Fibroblast of lung (primary cell): ENCODE results near the gene SDF2L1. TPM values are rescaled to one million over a fixed set of nuclear protein-coding genes. Genes with fewer than 3 reads are reported as not detected.

Experiments used
- DNase-seq, 2 donors: peaks; one replicate each; pipeline versions ENCODE4 v3.0.0 to v3.0.0-alpha.2; 2010; ENCODE audit warnings: low read depth in 2 of 2
- H2AFZ ChIP-seq: 2 replicates; pipeline ENCODE4 v1.5.1; 2012; ENCODE audit warnings: low read length, control low read depth, inconsistent platforms
- H3K27ac ChIP-seq: 2 replicates; pipeline ENCODE4 v1.5.1; 2011; ENCODE audit warnings: low read length, control low read depth; ENCODE audit not compliant: insufficient read depth
- H3K27me3 ChIP-seq: 2 replicates; pipeline ENCODE4 v1.5.1; 2011; ENCODE audit warnings: mild to moderate bottlenecking, low read length; ENCODE audit not compliant: control insufficient read depth, insufficient read depth
- H3K36me3 ChIP-seq: 2 replicates; pipeline ENCODE4 v1.5.1; 2011; ENCODE audit warnings: low read length; ENCODE audit not compliant: control insufficient read depth, insufficient read depth
- H3K4me1 ChIP-seq: 2 replicates; pipeline ENCODE4 v1.5.1; 2011; ENCODE audit warnings: low read length; ENCODE audit not compliant: control insufficient read depth, insufficient read depth; ENCODE audit errors: extremely low read depth
- H3K4me2 ChIP-seq: 2 replicates; pipeline ENCODE4 v1.5.1; 2011; ENCODE audit warnings: low read length, control low read depth; ENCODE audit not compliant: insufficient read depth; ENCODE audit errors: extremely low read depth
- H3K4me3 ChIP-seq, 4 experiments: fragments of 200-600 bp in 1 of 4; sonication (generic) in 1 of 4; replicated peaks in 1 of 4; 2 replicates each; pipeline ENCODE4 v1.5.1; 2011 to 2016; ENCODE audit warnings: low read length in 4 of 4, low read depth in 3 of 4, mild to moderate bottlenecking in 3 of 4, control low read depth in 2 of 4, inconsistent platforms in 1 of 4, mixed read lengths in 1 of 4; ENCODE audit not compliant: insufficient read depth in 1 of 4; ENCODE audit errors: control extremely low read depth in 1 of 4
- H3K79me2 ChIP-seq: 2 replicates; pipeline ENCODE4 v1.5.1; 2012; ENCODE audit warnings: mild to moderate bottlenecking, low read length, inconsistent platforms; ENCODE audit not compliant: control insufficient read depth, insufficient read depth
- H3K9ac ChIP-seq: 2 replicates; pipeline ENCODE4 v1.5.1; 2011; ENCODE audit warnings: mild to moderate bottlenecking, low read length, control low read depth; ENCODE audit not compliant: insufficient read depth
- H3K9me3 ChIP-seq: 2 replicates; pipeline ENCODE4 v1.5.1; 2012; ENCODE audit warnings: low read depth, low read length; ENCODE audit not compliant: control insufficient read depth, insufficient read depth
- H4K20me1 ChIP-seq: 2 replicates; pipeline ENCODE4 v1.5.1; 2011; ENCODE audit warnings: low read length; ENCODE audit not compliant: control insufficient read depth, insufficient read depth; ENCODE audit errors: extremely low read depth
- EZH2 ChIP-seq: IDR thresholded peaks from 2 replicates; pipeline ENCODE4 v1.5.1; 2012; ENCODE audit warnings: low read length, control low read depth, mild to moderate bottlenecking; ENCODE audit errors: missing control alignments
- polyA plus RNA-seq, 2 donors: library from polyadenylated mRNA; depleted of rRNA in 1 of 2; stranded (reverse) in 1 of 2; unstranded in 1 of 2; fragments of >200 nt; gene quantifications; 2 replicates each; pipeline ENCODE4 v1.2.1, GENCODE V29; 2011 to 2012; ENCODE audit warnings: missing spikeins in 1 of 2
- total RNA-seq: library from RNA; depleted of rRNA; stranded (reverse); fragments of >200 nt; gene quantifications from 2 replicates; pipeline ENCODE4 v1.2.1, GENCODE V29; 2014
- TF ChIP-seq, protein P1 (sequence below), 2 donors: IDR thresholded peaks in 1 of 2; conservative IDR thresholded peaks in 1 of 2; 1 replicate in 1 of 2; 2 replicates in 1 of 2; pipeline ENCODE4 v1.5.1; 2011 to 2012; ENCODE audit warnings: low read length in 2 of 2, control low read depth in 1 of 2, inconsistent platforms in 1 of 2, low read depth in 1 of 2, mild to moderate bottlenecking in 1 of 2

Gene SDF2L1
- total and polyA plus RNA-seq, 2 donors (not counting 1 experiment from before 2014, with no cell fraction given) = 12.0 to 13.2 TPM

DNA sequence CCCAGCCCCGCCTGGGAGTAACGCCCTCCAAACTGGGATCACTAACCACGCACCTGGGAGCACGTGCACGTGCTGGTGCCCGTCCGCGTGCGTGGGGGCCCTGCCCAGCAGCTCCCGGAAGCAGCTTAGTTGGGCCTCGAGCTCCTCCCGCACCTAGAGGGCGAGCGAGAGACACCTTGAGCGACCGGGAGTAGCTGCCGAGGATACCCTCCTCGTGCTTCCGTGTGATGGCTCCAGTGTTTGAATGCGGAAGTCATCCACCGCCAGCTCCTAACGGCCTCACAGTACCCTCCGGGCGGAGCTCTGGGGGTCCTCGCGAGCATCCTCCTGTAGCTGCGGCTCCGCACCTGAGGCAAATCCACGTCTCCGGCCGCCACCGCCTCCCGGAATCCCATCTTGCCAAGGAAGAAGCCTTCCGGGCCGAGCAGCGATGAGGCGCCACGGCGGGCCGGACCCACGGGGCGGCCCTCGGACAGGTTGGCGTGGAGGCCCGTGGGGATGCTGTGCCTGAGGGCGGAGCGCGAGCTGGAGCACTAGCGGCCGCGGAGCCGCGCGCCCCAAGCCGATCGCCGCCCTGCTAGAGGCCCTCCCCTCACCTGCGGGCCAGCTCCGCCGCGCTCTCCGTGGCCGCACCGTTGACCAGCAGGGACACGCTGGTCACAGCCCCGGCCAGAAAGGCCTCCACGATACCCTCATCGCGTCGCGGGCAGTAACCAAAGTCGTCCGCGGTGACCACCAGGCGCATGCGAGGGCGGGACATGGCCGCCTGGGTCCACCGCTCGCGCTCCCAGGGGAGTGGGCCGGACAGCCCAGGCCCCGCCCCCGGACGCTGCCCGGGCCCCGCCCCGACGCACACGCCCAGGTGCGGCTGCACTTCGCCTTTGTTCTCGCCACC lies 12.6 kb upstream of the SDF2L1 start, which contains the start of gene YDJC:
YDJC (minus strand) TSS at position 768 of the 895 bp plus-strand sequence; CDS start at position 760, 8 bp downstream.
- H2AFZ ChIP-seq = peak within 1 kb of the TSS; percentile 61
- H3K9ac ChIP-seq = peak within 1 kb of the TSS; percentile 89
- no peaks in the 10 kb centered on the region for H4K20me1 ChIP-seq
- peak within 1 kb of the TSS; percentile 74 to 91 (median 91) for H3K4me3 ChIP-seq
- peaks cover 5% of the 10 kb centered on the region for H3K79me2 ChIP-seq
- H3K36me3 ChIP-seq = peaks cover 3% of the 10 kb centered on the region
- peak within 1 kb of the TSS; percentile 88 for H3K4me2 ChIP-seq
- no peaks in the 10 kb centered on the region for H3K27me3 ChIP-seq
- DNase-seq = peak; percentile 86 to 88
- H3K9me3 ChIP-seq = no peaks in the 10 kb centered on the region
- TF ChIP-seq, protein P1, sequence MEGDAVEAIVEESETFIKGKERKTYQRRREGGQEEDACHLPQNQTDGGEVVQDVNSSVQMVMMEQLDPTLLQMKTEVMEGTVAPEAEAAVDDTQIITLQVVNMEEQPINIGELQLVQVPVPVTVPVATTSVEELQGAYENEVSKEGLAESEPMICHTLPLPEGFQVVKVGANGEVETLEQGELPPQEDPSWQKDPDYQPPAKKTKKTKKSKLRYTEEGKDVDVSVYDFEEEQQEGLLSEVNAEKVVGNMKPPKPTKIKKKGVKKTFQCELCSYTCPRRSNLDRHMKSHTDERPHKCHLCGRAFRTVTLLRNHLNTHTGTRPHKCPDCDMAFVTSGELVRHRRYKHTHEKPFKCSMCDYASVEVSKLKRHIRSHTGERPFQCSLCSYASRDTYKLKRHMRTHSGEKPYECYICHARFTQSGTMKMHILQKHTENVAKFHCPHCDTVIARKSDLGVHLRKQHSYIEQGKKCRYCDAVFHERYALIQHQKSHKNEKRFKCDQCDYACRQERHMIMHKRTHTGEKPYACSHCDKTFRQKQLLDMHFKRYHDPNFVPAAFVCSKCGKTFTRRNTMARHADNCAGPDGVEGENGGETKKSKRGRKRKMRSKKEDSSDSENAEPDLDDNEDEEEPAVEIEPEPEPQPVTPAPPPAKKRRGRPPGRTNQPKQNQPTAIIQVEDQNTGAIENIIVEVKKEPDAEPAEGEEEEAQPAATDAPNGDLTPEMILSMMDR (conservative IDR thresholded peaks at IDR 0.05 in 1 of 2, IDR thresholded peaks at IDR 0.05 in 1 of 2; ENCODE audit: low read depth in 1 of 2, low read length in 2 of 2) = peak; percentile 31 to 47
- no peak for TF ChIP-seq EZH2
- H3K4me1 ChIP-seq = no peaks in the 10 kb centered on the region
- H3K27ac ChIP-seq = peak within 1 kb of the TSS; percentile 85

DNA sequence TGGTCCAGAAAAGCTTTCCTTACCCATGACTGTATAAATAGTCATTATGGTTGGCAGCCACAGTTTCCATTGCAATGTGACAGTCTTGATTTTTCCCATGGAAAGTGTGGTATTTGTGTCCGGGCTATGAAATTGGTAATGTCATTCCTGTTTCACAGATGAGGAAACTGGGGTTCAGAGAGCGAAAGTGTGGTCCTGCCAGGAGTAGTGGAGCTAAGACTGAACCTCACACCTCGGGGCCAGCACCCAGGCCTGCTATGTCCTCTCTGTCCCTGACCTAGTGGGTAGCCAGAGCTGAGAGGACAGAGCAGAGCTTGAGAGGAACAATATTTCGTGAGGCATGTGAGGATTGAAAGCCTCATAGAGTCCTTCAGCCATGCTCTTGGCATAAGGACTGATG lies 11.1 kb upstream of the SDF2L1 start:
- DNase-seq = no peak
- no peak overlapping the region for H3K4me2 ChIP-seq
- no peak overlapping the region for H3K27ac ChIP-seq
- no peaks in the 10 kb centered on the region for H4K20me1 ChIP-seq
- H3K27me3 ChIP-seq = no peaks in the 10 kb centered on the region
- H3K4me1 ChIP-seq = no peaks in the 10 kb centered on the region
- TF ChIP-seq, protein P1 (conservative IDR thresholded peaks at IDR 0.05 in 1 of 2, IDR thresholded peaks at IDR 0.05 in 1 of 2; ENCODE audit: low read depth in 1 of 2, low read length in 2 of 2) = no peak
- no peak for TF ChIP-seq EZH2
- H3K4me3 ChIP-seq = no peak overlapping the region
- H3K9me3 ChIP-seq = no peaks in the 10 kb centered on the region
- peaks cover 5% of the 10 kb centered on the region for H3K79me2 ChIP-seq
- peaks cover 3% of the 10 kb centered on the region for H3K36me3 ChIP-seq
- no peak overlapping the region for H2AFZ ChIP-seq
- H3K9ac ChIP-seq = no peak overlapping the region

DNA sequence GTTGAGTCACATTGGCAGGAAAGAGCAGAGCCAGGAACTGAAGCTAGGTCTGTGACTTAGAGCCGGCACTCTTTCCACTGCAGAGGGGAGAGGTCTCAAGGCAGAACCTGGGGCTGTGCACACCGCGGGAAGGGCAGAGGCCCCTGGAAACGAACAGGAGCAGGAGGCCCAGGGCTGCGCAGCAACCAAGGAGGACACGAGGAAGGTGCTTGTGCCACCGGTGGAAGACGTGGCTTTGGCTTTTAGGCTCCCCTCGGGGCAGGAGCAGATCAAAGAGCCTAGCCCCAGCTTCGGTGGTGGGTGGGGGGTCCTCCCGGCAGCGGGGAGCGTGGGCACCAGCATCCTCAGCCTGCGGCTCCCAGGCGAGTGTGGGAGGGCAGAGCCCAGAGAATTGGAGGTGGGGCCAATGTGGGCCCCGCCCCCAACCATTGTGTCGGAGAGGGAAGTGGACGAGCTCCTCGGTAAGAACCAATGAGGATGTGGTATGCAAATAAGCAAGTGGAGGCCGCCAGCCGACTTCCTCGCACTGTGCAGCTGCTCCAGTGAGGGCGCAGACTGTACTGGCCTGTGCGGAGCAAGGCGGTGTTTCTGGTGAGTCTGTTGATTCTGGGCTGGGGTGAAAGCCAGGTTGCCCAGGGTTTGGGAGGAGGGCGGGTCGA lies 9.7 kb upstream of the SDF2L1 start, which contains the start of gene CCDC116:
CCDC116 (plus strand) TSS at position 524 of the 659 bp plus-strand sequence. CDS start 422 bp downstream, outside the sequence.
- no peaks in the 10 kb centered on the region for H4K20me1 ChIP-seq
- H3K36me3 ChIP-seq = peaks cover 3% of the 10 kb centered on the region
- no peak for TF ChIP-seq EZH2
- TF ChIP-seq, protein P1 (conservative IDR thresholded peaks at IDR 0.05 in 1 of 2, IDR thresholded peaks at IDR 0.05 in 1 of 2; ENCODE audit: low read depth in 1 of 2, low read length in 2 of 2) = no peak
- H2AFZ ChIP-seq = no peak within 1 kb of the TSS
- no peaks in the 10 kb centered on the region for H3K9me3 ChIP-seq
- H3K27me3 ChIP-seq = no peaks in the 10 kb centered on the region
- no peak within 1 kb of the TSS for H3K27ac ChIP-seq
- no peaks in the 10 kb centered on the region for H3K4me1 ChIP-seq
- H3K9ac ChIP-seq = no peak within 1 kb of the TSS
- peaks cover 5% of the 10 kb centered on the region for H3K79me2 ChIP-seq
- DNase-seq = no peak
- no peak within 1 kb of the TSS for H3K4me3 ChIP-seq
- no peak within 1 kb of the TSS for H3K4me2 ChIP-seq
